Measurements from ENCODE around the gene BPIFB1. TPM values are rescaled to one million over a fixed set of nuclear protein-coding genes. Genes with fewer than 3 reads are reported as not detected.

The BPIFB1 gene
- total and polyA plus RNA-seq, 2 donors (not counting 3 experiments of a cell fraction or from before 2014, with no cell fraction given) = not detected

- ChIA-PET POLR2A (no interaction called here), CTCF (interaction anchor here (1.0 to 1.8 kb wide), 4 partner anchors 10 to 402 kb away, joined by 3 to 8 read pairs (median 4); no protein-coding TSS in a partner anchor)
- no peak for TF ChIP-seq POLR2A (IDR thresholded peaks at IDR 0.05; ENCODE audit: low read depth, low read length)
- no peak for TF ChIP-seq POLR2AphosphoS5 (IDR thresholded peaks at IDR 0.05; ENCODE audit: insufficient read depth, low read depth, low read length)
- TF ChIP-seq CTCF (IDR thresholded peaks at IDR 0.05; ENCODE audit: extremely low read depth in 1 of 2, insufficient read depth in 1 of 2, low read depth in 1 of 2, low read length in 2 of 2) = no peak
- no peak for TF ChIP-seq JUN (IDR thresholded peaks at IDR 0.05; ENCODE audit: borderline replicate concordance, insufficient read depth, insufficient read length, low read depth)
- no peak for TF ChIP-seq FOS (IDR thresholded peaks at IDR 0.05; ENCODE audit: borderline replicate concordance, insufficient read depth, low read length)
- no peak for TF ChIP-seq MYC (IDR thresholded peaks at IDR 0.05; ENCODE audit: low read depth, low read length)
- TF ChIP-seq MAX (IDR thresholded peaks at IDR 0.05; ENCODE audit: insufficient read depth, insufficient read length) = no peak
- TF ChIP-seq GATA2 (IDR thresholded peaks at IDR 0.05; ENCODE audit: insufficient read depth, insufficient read length, low read depth, low read length) = no peak
- TF ChIP-seq EZH2 (IDR thresholded peaks at IDR 0.05; ENCODE audit: borderline replicate concordance, low read depth, low read length, severe bottlenecking) = no peak
- Histone ChIP-seq H3K27ac (ENCODE audit: insufficient read depth, low read depth, low read length) (no peak overlapping the region), H3K27me3 (ENCODE audit: control insufficient read depth in 2 of 2, insufficient read depth in 2 of 2, low read length in 2 of 2) (no peaks in the 10 kb centered on the region), H2AFZ (ENCODE audit: low read depth, low read length) (no peak overlapping the region), H3K4me2 (ENCODE audit: insufficient read depth, low read length) (no peak overlapping the region), H3K9me1 (replicated peaks; ENCODE audit: control insufficient read depth, extremely low read depth, insufficient read depth, low read length) (no peaks in the 10 kb centered on the region), H4K20me1 (replicated peaks; ENCODE audit: control insufficient read depth, extremely low read depth, insufficient read depth, low read length) (no peaks in the 10 kb centered on the region), H3K36me3 (ENCODE audit: control insufficient read depth in 2 of 2, extremely low read depth in 1 of 2, insufficient read depth in 2 of 2, low read length in 2 of 2) (no peaks in the 10 kb centered on the region), H3K9me3 (replicated peaks; ENCODE audit: control insufficient read depth, insufficient read depth, low read length) (no peaks in the 10 kb centered on the region), H3K9ac (replicated peaks; ENCODE audit: extremely low read depth, insufficient read depth, low read length) (no peak overlapping the region), H3K4me3 (replicated peaks in 1 of 3; ENCODE audit: insufficient read depth in 1 of 3, low read depth in 1 of 3, low read length in 3 of 3) (no peak overlapping the region), H3K4me1 (ENCODE audit: control insufficient read depth, extremely low read depth, insufficient read depth, low read length) (no peaks in the 10 kb centered on the region), H3K79me2 (ENCODE audit: control insufficient read depth, insufficient read depth, low read length) (no peaks in the 10 kb centered on the region)
- intact Hi-C loops (cut with micrococcal nuclease) (no loop called here), dilution Hi-C loops (cut with MboI; ENCODE audit: extremely low pct_ligation_motif_present, low sequenced_read_pairs) (no loop called here)
- BruUV-seq (replicated peaks) = no TSS peak
- DNase-seq (ENCODE audit: low read depth, low spot score) (no peak), FAIRE-seq (no peak)
These were observed 20.6 kb downstream of the BPIFB1 start for GRCh38 chr20:33303595-33303994.
